Endodermal cell (in vitro differentiated cells): Measurements from ENCODE around the gene COG5. TPM values are rescaled to one million over a fixed set of nuclear protein-coding genes. Genes with fewer than 3 reads are reported as not detected.

Experiments
- DNase-seq: peaks from one replicate; pipeline ENCODE4 v3.0.0-alpha.2; 2017
- H3K27ac ChIP-seq: 2 replicates; pipeline ENCODE4 v1.5.1; 2013; ENCODE audit warnings: mild to moderate bottlenecking, low read depth, low read length, moderate library complexity
- H3K27me3 ChIP-seq: 2 replicates; pipeline ENCODE4 v1.6.1; 2013; ENCODE audit warnings: mild to moderate bottlenecking, low read length, moderate library complexity; ENCODE audit not compliant: insufficient read depth, control insufficient read depth, poor library complexity, severe bottlenecking
- H3K36me3 ChIP-seq: 2 replicates; pipeline ENCODE4 v1.7.0; 2013; ENCODE audit warnings: mild to moderate bottlenecking, low read length, moderate library complexity; ENCODE audit not compliant: control insufficient read depth, insufficient read depth
- H3K4me1 ChIP-seq: one replicate; pipeline ENCODE4 v1.7.0; 2013; ENCODE audit warnings: low read length; ENCODE audit not compliant: control insufficient read depth, insufficient read depth
- H3K4me3 ChIP-seq: 2 replicates; pipeline ENCODE4 v1.5.1; 2013; ENCODE audit warnings: mild to moderate bottlenecking, low read length, moderate library complexity
- H3K9ac ChIP-seq: 2 replicates; pipeline ENCODE4 v1.6.1; 2013; ENCODE audit warnings: mild to moderate bottlenecking, low read length, moderate library complexity; ENCODE audit not compliant: poor library complexity, severe bottlenecking; ENCODE audit errors: extremely low read depth
- H3K9me3 ChIP-seq: 2 replicates; pipeline ENCODE4 v1.6.1; 2013; ENCODE audit warnings: mild to moderate bottlenecking, low read length, moderate library complexity; ENCODE audit not compliant: control insufficient read depth
- H3K27ac Mint-ChIP-seq: 2 replicates; pipeline ENCODE4 v1.8.0; 2020; ENCODE audit warnings: mixed read lengths
- H3K27me3 Mint-ChIP-seq: 2 replicates; pipeline ENCODE4 v1.8.0; 2021; ENCODE audit warnings: mild to moderate bottlenecking, mixed read lengths; ENCODE audit not compliant: insufficient read depth
- H3K36me3 Mint-ChIP-seq: 2 replicates; pipeline ENCODE4 v1.8.0; 2020; ENCODE audit warnings: low read depth, mixed read lengths
- H3K4me1 Mint-ChIP-seq: 2 replicates; pipeline ENCODE4 v1.8.0; 2020; ENCODE audit warnings: mixed read lengths
- H3K4me3 Mint-ChIP-seq: 2 replicates; pipeline ENCODE4 v1.8.0; 2020; ENCODE audit warnings: mild to moderate bottlenecking, moderate library complexity, mixed read lengths
- H3K9me3 Mint-ChIP-seq: 2 replicates; pipeline ENCODE4 v1.8.0; 2020; ENCODE audit warnings: mild to moderate bottlenecking, mixed read lengths
- WGBS, 2 experiments: methylation state at CpG; one replicate each; pipeline versions ENCODE4 v1.1.5 to v1.1.7; 2013; ENCODE audit warnings: missing lambda C conversion rate in 2 of 2, mixed read lengths in 1 of 2; ENCODE audit not compliant: insufficient coverage in 1 of 2, insufficient read length in 1 of 2; 5-methylcytosine and 5-hydroxymethylcytosine counted together
- total RNA-seq, 2 donors: library from RNA; stranded (reverse); fragmentation: NEBNext Ultra II Directional in 1 of 2; extraction: Animal tissue kit (Norgen Biotek cat#: 25700) in 1 of 2; gene quantifications; 2 replicates in 1 of 2; 3 replicates in 1 of 2; pipeline ENCODE4 v1.2.1, GENCODE V29; 2021
- TF ChIP-seq, protein P1 (sequence below): fragments of 200-600 bp; sonication (generic); conservative IDR thresholded peaks from 2 replicates; pipeline ENCODE4 v1.5.0; 2021; ENCODE audit warnings: antibody characterized with exemption, mild to moderate bottlenecking

Gene COG5
- total RNA-seq, 2 donors from 2014 or later = 25.5 to 34.7 TPM

DNA sequence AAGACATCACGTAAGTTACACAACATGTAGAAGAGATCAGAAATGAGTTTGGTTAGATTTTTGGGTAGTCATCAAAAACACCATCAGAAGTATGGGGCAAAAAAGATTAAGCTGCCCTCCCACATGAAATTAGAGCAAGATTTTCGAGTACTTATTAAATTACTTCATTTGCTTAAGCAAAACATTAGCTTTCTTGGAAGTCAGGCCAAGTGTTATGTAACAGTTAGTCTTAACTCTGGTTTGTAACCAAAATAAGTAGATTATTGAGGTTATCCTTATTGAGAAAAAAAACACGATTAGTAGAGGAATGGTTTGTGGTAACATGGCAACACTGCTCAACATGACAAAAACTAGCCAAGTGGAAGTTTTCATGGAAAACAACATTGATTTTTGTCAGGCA, 357.0 kb downstream of the COG5 start:
- no peaks in the 10 kb centered on the region for H3K9me3 Mint-ChIP-seq
- TF ChIP-seq, protein P1, sequence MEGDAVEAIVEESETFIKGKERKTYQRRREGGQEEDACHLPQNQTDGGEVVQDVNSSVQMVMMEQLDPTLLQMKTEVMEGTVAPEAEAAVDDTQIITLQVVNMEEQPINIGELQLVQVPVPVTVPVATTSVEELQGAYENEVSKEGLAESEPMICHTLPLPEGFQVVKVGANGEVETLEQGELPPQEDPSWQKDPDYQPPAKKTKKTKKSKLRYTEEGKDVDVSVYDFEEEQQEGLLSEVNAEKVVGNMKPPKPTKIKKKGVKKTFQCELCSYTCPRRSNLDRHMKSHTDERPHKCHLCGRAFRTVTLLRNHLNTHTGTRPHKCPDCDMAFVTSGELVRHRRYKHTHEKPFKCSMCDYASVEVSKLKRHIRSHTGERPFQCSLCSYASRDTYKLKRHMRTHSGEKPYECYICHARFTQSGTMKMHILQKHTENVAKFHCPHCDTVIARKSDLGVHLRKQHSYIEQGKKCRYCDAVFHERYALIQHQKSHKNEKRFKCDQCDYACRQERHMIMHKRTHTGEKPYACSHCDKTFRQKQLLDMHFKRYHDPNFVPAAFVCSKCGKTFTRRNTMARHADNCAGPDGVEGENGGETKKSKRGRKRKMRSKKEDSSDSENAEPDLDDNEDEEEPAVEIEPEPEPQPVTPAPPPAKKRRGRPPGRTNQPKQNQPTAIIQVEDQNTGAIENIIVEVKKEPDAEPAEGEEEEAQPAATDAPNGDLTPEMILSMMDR = no peak
- no peak overlapping the region for H3K27ac ChIP-seq
- no peaks in the 10 kb centered on the region for H3K9me3 ChIP-seq
- H3K4me1 Mint-ChIP-seq = peaks cover 6% of the 10 kb centered on the region
- WGBS, 2 experiments = 95 to 100% methylated on average over 2 to 3 of the region's 3 CpGs
- H3K4me3 Mint-ChIP-seq = no peak overlapping the region
- H3K36me3 Mint-ChIP-seq = peaks cover 34% of the 10 kb centered on the region
- peaks cover 50% of the 10 kb centered on the region for H3K36me3 ChIP-seq
- no peak for DNase-seq
- no peak overlapping the region for H3K4me3 ChIP-seq
- H3K27me3 ChIP-seq = no peaks in the 10 kb centered on the region
- H3K9ac ChIP-seq = no peak overlapping the region
- H3K27me3 Mint-ChIP-seq = no peaks in the 10 kb centered on the region
- no peak overlapping the region for H3K27ac Mint-ChIP-seq
- peaks cover 3% of the 10 kb centered on the region for H3K4me1 ChIP-seq

DNA sequence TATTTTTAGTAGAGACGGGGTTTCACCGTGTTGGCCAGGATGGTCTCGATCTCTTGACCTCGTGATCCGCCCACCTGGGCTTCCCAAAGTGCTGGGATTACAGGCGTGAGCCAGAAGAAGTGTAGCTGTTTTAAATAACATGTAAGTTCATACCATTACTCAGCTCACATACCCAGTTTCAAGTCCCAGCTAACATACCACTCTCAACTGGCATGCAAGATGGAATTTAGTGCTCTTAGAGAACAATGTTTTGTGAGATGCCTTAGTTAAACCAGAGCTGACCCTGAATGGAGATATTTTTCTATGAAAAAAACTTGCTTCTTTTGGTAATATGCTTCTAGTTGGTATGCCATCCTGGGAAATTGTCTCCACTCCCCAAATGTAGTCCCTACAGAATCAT, 357.6 kb downstream of the COG5 start:
- no peak for DNase-seq
- Mint-ChIP-seq H3K4me3 (no peak overlapping the region), H3K36me3 (peaks cover 38% of the 10 kb centered on the region), H3K27ac (no peak overlapping the region), H3K27me3 (no peaks in the 10 kb centered on the region), H3K9me3 (no peaks in the 10 kb centered on the region), H3K4me1 (peaks cover 6% of the 10 kb centered on the region)
- Histone ChIP-seq H3K4me1 (peaks cover 3% of the 10 kb centered on the region), H3K4me3 (no peak overlapping the region), H3K9me3 (no peaks in the 10 kb centered on the region), H3K36me3 (peaks cover 56% of the 10 kb centered on the region), H3K27me3 (no peaks in the 10 kb centered on the region), H3K9ac (no peak overlapping the region), H3K27ac (no peak overlapping the region)
- 99 to 100% methylated on average over 3 to 6 of the region's 6 CpGs for WGBS, 2 experiments
- TF ChIP-seq, protein P1 = no peak

DNA sequence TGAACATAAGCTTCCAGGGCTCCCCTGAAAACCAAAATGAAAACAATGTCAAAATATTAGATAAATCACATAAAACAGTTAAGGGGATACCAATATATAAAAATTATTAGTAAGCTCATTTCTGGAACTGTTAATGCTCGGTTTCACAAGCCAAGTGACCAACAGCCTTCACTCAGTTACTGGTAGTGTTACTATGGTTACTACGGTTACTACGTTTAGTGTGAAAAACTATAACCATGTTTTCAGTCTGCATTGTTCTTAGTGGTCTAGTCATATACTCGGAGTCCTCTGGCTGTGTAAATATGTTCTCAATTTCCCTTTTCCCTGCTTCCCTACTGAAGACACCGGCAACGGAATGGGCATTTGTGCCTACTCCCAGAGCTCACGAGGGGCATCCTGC, 360.1 kb downstream of the COG5 start:
- Histone ChIP-seq H3K9ac (no peak overlapping the region), H3K27me3 (no peaks in the 10 kb centered on the region), H3K27ac (no peak overlapping the region), H3K4me1 (peaks cover 3% of the 10 kb centered on the region), H3K9me3 (no peaks in the 10 kb centered on the region), H3K4me3 (no peak overlapping the region), H3K36me3 (peaks cover 72% of the 10 kb centered on the region)
- WGBS, 2 experiments = 95 to 100% methylated on average over 7 of the region's 7 CpGs
- Mint-ChIP-seq H3K9me3 (no peaks in the 10 kb centered on the region), H3K27me3 (no peaks in the 10 kb centered on the region), H3K4me3 (no peak overlapping the region), H3K36me3 (peaks cover 42% of the 10 kb centered on the region), H3K4me1 (peaks cover 6% of the 10 kb centered on the region), H3K27ac (no peak overlapping the region)
- DNase-seq = no peak
- TF ChIP-seq, protein P1 = no peak
